ENCODE results near the gene SAMSN1. TPM values are rescaled to one million over a fixed set of nuclear protein-coding genes. Genes with fewer than 3 reads are reported as not detected.

The SAMSN1 gene
- total and polyA plus RNA-seq, 2 of the 8 experiments (the other 6 are each of a cell fraction or from before 2014, with no cell fraction given), result 0.50 to 3.0 TPM

DNA sequence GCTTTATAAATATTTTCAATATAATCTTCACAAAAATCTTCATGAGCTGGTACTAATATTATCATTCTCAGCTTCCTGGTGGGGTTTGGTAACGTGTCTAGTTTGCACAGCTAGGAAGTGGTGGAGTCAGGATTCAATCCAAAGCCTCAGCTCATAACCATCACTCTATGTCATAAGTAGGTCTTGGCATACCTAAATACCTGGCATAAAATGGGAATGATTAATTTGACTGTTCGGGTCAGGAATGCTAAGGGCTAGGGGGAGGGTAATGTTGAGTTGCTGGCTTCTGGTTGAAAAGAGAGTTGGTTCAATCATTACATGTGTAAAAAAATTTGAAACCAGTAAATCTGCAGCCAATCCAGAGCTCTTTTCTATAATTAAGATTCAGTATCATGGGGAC, 5.6 kb upstream of the SAMSN1 start:
- Histone ChIP-seq H3K9ac (replicated peaks in 1 of 4; ENCODE audit: extremely low read depth in 1 of 4, low read depth in 3 of 4, low read length in 3 of 4) (no peak overlapping the region), H2BK5ac (ENCODE audit: low read depth, low read length) (no peak overlapping the region), H2AK5ac (ENCODE audit: low read depth, low read length) (no peak overlapping the region), H3K79me2 (ENCODE audit: control insufficient read depth in 1 of 2, insufficient read depth in 2 of 2, low read length in 2 of 2) (no peaks in the 10 kb centered on the region), H3K4me1 (replicated peaks in 1 of 4; ENCODE audit: control insufficient read depth in 3 of 4, insufficient read depth in 4 of 4, low read length in 3 of 4) (no peaks in the 10 kb centered on the region), H3K27me3 (replicated peaks in 1 of 4; ENCODE audit: control insufficient read depth in 3 of 4, extremely low read depth in 1 of 4, insufficient read depth in 3 of 4, low read length in 3 of 4) (no peaks in the 10 kb centered on the region), H3K23me2 (ENCODE audit: low read depth, low read length) (no peaks in the 10 kb centered on the region), H3K36me3 (ENCODE audit: control insufficient read depth in 2 of 4, insufficient read depth in 4 of 4, low read length in 3 of 4) (no peaks in the 10 kb centered on the region; a peak in 1 of 8 replicates), H3K14ac (ENCODE audit: insufficient read length) (no peak overlapping the region), H4K8ac (ENCODE audit: extremely low read depth, insufficient read depth, low read length) (no peak overlapping the region), H3K79me1 (ENCODE audit: low read depth, low read length) (no peaks in the 10 kb centered on the region), H3K4me2 (ENCODE audit: insufficient read depth in 1 of 2, low read depth in 2 of 2, low read length in 2 of 2) (no peak overlapping the region), H4K5ac (ENCODE audit: insufficient read length, low read depth, low read length) (no peak overlapping the region), H3K56ac (replicated peaks; ENCODE audit: insufficient read length, low read depth, low read length) (no peak overlapping the region), H4K91ac (replicated peaks; ENCODE audit: insufficient read length, low read length) (no peak overlapping the region), H3K23ac (ENCODE audit: insufficient read length) (no peak overlapping the region), H3K27ac (ENCODE audit: low read depth, low read length) (no peak overlapping the region), H2BK120ac (replicated peaks; ENCODE audit: low read depth, low read length) (no peak overlapping the region), H2BK15ac (ENCODE audit: low read length) (no peak overlapping the region), H2BK20ac (ENCODE audit: low read length) (no peak overlapping the region), H4K20me1 (replicated peaks in 1 of 2; ENCODE audit: control insufficient read depth in 1 of 2, insufficient read depth in 2 of 2, low read length in 2 of 2) (no peaks in the 10 kb centered on the region), H2AFZ (ENCODE audit: low read length) (no peak overlapping the region), H3K18ac (ENCODE audit: extremely low read depth, low read length) (no peak overlapping the region), H2BK12ac (ENCODE audit: low read depth, low read length) (no peak overlapping the region), H3K4ac (replicated peaks; ENCODE audit: insufficient read length, low read depth, low read length) (no peak overlapping the region), H3K4me3 (ENCODE audit: extremely low read depth in 1 of 4, insufficient read depth in 2 of 4, low read depth in 3 of 4, low read length in 4 of 4) (no peak overlapping the region), H3K9me3 (ENCODE audit: insufficient read depth in 2 of 2, low read depth in 1 of 2, low read length in 1 of 2) (no peaks in the 10 kb centered on the region)
- POLR2A ChIA-PET (ENCODE audit: partially characterized antibody), result no interaction called here
- DNase-seq (ENCODE audit: low read depth in 1 of 2, low spot score in 2 of 2) (no peak), FAIRE-seq (no peak)
- CTCF ChIA-PET (ENCODE audit: partially characterized antibody), result no interaction called here
- WGBS, 2 experiments (ENCODE audit: extremely low coverage in 1 of 2, insufficient coverage in 1 of 2, insufficient read length in 1 of 2, insufficient replicate concordance in 2 of 2, low coverage in 1 of 2, low lambda C conversion rate in 2 of 2, missing lambda C conversion rate in 1 of 2), result 80% methylated on average over 2 of the region's 2 CpGs; no CpG with 5 or more reads in 1 of the 2 experiments
- TF ChIP-seq POLR2A (IDR thresholded peaks at IDR 0.05; ENCODE audit: control extremely low read depth in 1 of 2, low read depth in 2 of 2, low read length in 2 of 2) (no peak), SAP30 (IDR thresholded peaks at IDR 0.05; ENCODE audit: insufficient read depth, insufficient replicate concordance, low read length) (no peak), POLR2AphosphoS5 (IDR thresholded peaks at IDR 0.05; ENCODE audit: low read depth, low read length) (no peak), RAD21 (IDR thresholded peaks at IDR 0.05 in 1 of 2, conservative IDR thresholded peaks at IDR 0.05 in 1 of 2; ENCODE audit: low read depth in 2 of 2, low read length in 2 of 2) (no peak), KDM5A (IDR thresholded peaks at IDR 0.05; ENCODE audit: low read length) (no peak), SIRT6 (IDR thresholded peaks at IDR 0.05; ENCODE audit: low read length) (no peak), RFX5 (IDR thresholded peaks at IDR 0.05; ENCODE audit: borderline replicate concordance, low read depth, low read length) (no peak), TCF12 (IDR thresholded peaks at IDR 0.05; ENCODE audit: low read depth, low read length) (no peak), CHD2 (IDR thresholded peaks at IDR 0.05; ENCODE audit: low read length) (no peak), BCL11A (IDR thresholded peaks at IDR 0.05; ENCODE audit: low read depth in 2 of 2, low read length in 2 of 2) (no peak), CREB1 (IDR thresholded peaks at IDR 0.05) (no peak)
- TF ChIP-seq, protein P1, sequence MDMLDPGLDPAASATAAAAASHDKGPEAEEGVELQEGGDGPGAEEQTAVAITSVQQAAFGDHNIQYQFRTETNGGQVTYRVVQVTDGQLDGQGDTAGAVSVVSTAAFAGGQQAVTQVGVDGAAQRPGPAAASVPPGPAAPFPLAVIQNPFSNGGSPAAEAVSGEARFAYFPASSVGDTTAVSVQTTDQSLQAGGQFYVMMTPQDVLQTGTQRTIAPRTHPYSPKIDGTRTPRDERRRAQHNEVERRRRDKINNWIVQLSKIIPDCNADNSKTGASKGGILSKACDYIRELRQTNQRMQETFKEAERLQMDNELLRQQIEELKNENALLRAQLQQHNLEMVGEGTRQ (IDR thresholded peaks at IDR 0.05; ENCODE audit: low read length), result no peak
- TF ChIP-seq, protein P2, sequence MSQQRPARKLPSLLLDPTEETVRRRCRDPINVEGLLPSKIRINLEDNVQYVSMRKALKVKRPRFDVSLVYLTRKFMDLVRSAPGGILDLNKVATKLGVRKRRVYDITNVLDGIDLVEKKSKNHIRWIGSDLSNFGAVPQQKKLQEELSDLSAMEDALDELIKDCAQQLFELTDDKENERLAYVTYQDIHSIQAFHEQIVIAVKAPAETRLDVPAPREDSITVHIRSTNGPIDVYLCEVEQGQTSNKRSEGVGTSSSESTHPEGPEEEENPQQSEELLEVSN (IDR thresholded peaks at IDR 0.05), result no peak
- TF ChIP-seq, protein P3, sequence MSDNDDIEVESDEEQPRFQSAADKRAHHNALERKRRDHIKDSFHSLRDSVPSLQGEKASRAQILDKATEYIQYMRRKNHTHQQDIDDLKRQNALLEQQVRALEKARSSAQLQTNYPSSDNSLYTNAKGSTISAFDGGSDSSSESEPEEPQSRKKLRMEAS (IDR thresholded peaks at IDR 0.05), result no peak

Data from H1 (cell line).